HG03442 (cell line): ENCODE data around the gene PRH2.

ENCODE experiments used
- ATAC-seq: cut with Tn5 transposase; IDR thresholded peaks from one replicate; pipeline ENCODE4 v1.9.1; 2021; ENCODE audit warnings: mild to moderate bottlenecking, moderate library complexity; ENCODE audit not compliant: unreplicated experiment

Gene PRH2

GRCh38 chr12:10928746-10929286 is at the start of gene PRH2:
TSS of gene PRH2 (plus strand) at chr12:10929236. CDS start at chr12:10929274, 38 bp downstream.
- no peak for ATAC-seq

- no peak for ATAC-seq
Measured at GRCh38 chr12:10884086-10884725, 44.8 kb upstream of the PRH2 start, which contains the start of gene PRH1. TSS of gene PRH1 (minus strand) at chr12:10884255. CDS start at chr12:10884217, 38 bp downstream.

- no peak for ATAC-seq
Measured at GRCh38 chr12:10889226-10889625, 39.8 kb upstream of the PRH2 start.

GRCh38 chr12:10891937-10892336 is 37.1 kb upstream of the PRH2 start:
- ATAC-seq = no peak

GRCh38 chr12:10896854-10897253 is 32.2 kb upstream of the PRH2 start:
- ATAC-seq = no peak

- ATAC-seq = no peak
Measured at GRCh38 chr12:10900530-10900929, 28.5 kb upstream of the PRH2 start.

GRCh38 chr12:10900972-10901371 is 28.1 kb upstream of the PRH2 start:
- ATAC-seq = no peak

GRCh38 chr12:10901427-10901826 is 27.6 kb upstream of the PRH2 start:
- ATAC-seq = no peak

- no peak for ATAC-seq
Measured at GRCh38 chr12:10904686-10905085, 24.4 kb upstream of the PRH2 start.

- no peak for ATAC-seq
Measured at GRCh38 chr12:10909462-10909861, 19.6 kb upstream of the PRH2 start, which contains the start of gene TAS2R13. TSS of gene TAS2R13 (minus strand) at chr12:10909562. CDS start at chr12:10909298, 264 bp downstream.

GRCh38 chr12:10910380-10910779 is 18.7 kb upstream of the PRH2 start:
- no peak for ATAC-seq

- ATAC-seq = no peak
Measured at GRCh38 chr12:10919809-10920208, 9.2 kb upstream of the PRH2 start.

- no peak for ATAC-seq
Measured at GRCh38 chr12:10926269-10926668, 2.8 kb upstream of the PRH2 start.

- no peak for ATAC-seq
Measured at GRCh38 chr12:10936506-10936905, 7.5 kb downstream of the PRH2 start.

GRCh38 chr12:10939163-10939562 is 10.1 kb downstream of the PRH2 start, which contains the start of gene TAS2R14:
TSS of gene TAS2R14 (minus strand) at chr12:10939263. CDS start at chr12:10939207, 56 bp downstream.
- no peak for ATAC-seq

GRCh38 chr12:10940389-10940788 is 11.4 kb downstream of the PRH2 start:
- ATAC-seq = no peak

GRCh38 chr12:10941369-10941768 is 12.3 kb downstream of the PRH2 start:
- no peak for ATAC-seq

- ATAC-seq = no peak
Measured at GRCh38 chr12:10941916-10942607, 13.0 kb downstream of the PRH2 start.

- no peak for ATAC-seq
Measured at GRCh38 chr12:10943167-10943566, 14.1 kb downstream of the PRH2 start.

GRCh38 chr12:10952645-10953044 is 23.6 kb downstream of the PRH2 start:
- ATAC-seq = no peak

GRCh38 chr12:10956085-10956484 is 27.0 kb downstream of the PRH2 start:
- no peak for ATAC-seq

- ATAC-seq = no peak
Measured at GRCh38 chr12:10957741-10958140, 28.7 kb downstream of the PRH2 start.
